Neuronal stem cell (in vitro differentiated cells): ENCODE measurements around the gene SLC26A3.

Experiments used
- DNase-seq: peaks from one replicate; pipeline ENCODE4 v3.0.0-alpha.2; 2013; ENCODE audit warnings: low spot score
- H2AFZ ChIP-seq: one replicate; pipeline ENCODE4 v1.6.1; 2013; ENCODE audit warnings: mild to moderate bottlenecking, low read length, inconsistent platforms
- H2AK5ac ChIP-seq: 2 replicates; pipeline ENCODE4 v1.6.1; 2013; ENCODE audit warnings: low read depth, mild to moderate bottlenecking, inconsistent platforms, low read length, moderate library complexity, mixed read lengths
- H2BK120ac ChIP-seq: 2 replicates; pipeline ENCODE4 v1.6.1; 2013; ENCODE audit warnings: low read depth, mild to moderate bottlenecking, inconsistent platforms, low read length, moderate library complexity, mixed read lengths
- H2BK12ac ChIP-seq: one replicate; pipeline ENCODE4 v1.6.1; 2013; ENCODE audit warnings: low read length, inconsistent platforms
- H2BK15ac ChIP-seq: 2 replicates; pipeline ENCODE4 v1.6.1; 2013; ENCODE audit warnings: mild to moderate bottlenecking, low read length, inconsistent platforms, mixed read lengths
- H2BK5ac ChIP-seq: one replicate; pipeline ENCODE4 v1.6.1; 2013; ENCODE audit warnings: inconsistent platforms, mild to moderate bottlenecking, low read length, moderate library complexity
- H3K14ac ChIP-seq: one replicate; pipeline ENCODE4 v1.6.1; 2013; ENCODE audit warnings: low read length, inconsistent platforms
- H3K18ac ChIP-seq: 2 replicates; pipeline ENCODE4 v1.6.1; 2013; ENCODE audit warnings: low read length, inconsistent platforms
- H3K23ac ChIP-seq: 2 replicates; pipeline ENCODE4 v1.6.1; 2013; ENCODE audit warnings: low read depth, mild to moderate bottlenecking, mixed read lengths, low read length, inconsistent platforms; ENCODE audit not compliant: poor library complexity
- H3K27ac ChIP-seq: replicated peaks from 3 replicates; pipeline ENCODE4 v1.5.1; 2013; ENCODE audit warnings: low read length, inconsistent platforms
- H3K27me3 ChIP-seq, 3 experiments: 2 replicates each; pipeline ENCODE4 v1.6.1; 2013; ENCODE audit warnings: low read length in 3 of 3, mild to moderate bottlenecking in 2 of 3, inconsistent platforms in 1 of 3, low read depth in 1 of 3, mixed read lengths in 1 of 3, moderate library complexity in 1 of 3; ENCODE audit not compliant: control insufficient read depth in 3 of 3, insufficient read depth in 3 of 3
- H3K36me3 ChIP-seq, 2 donors: replicated peaks in 1 of 2; 2 replicates each; pipeline ENCODE4 v1.6.1; 2013; ENCODE audit warnings: low read length in 2 of 2; ENCODE audit not compliant: control insufficient read depth in 2 of 2, insufficient read depth in 2 of 2
- H3K4ac ChIP-seq: 2 replicates; pipeline ENCODE4 v1.6.1; 2013; ENCODE audit warnings: inconsistent platforms, mild to moderate bottlenecking, low read length, moderate library complexity
- H3K4me1 ChIP-seq, 2 donors: 1 replicate in 1 of 2; 2 replicates in 1 of 2; pipeline ENCODE4 v1.6.1; 2013; ENCODE audit warnings: low read length in 2 of 2, low read depth in 1 of 2; ENCODE audit not compliant: control insufficient read depth in 2 of 2, insufficient read depth in 1 of 2
- H3K4me2 ChIP-seq: one replicate; pipeline ENCODE4 v1.6.1; 2013; ENCODE audit warnings: mild to moderate bottlenecking, low read length, inconsistent platforms; ENCODE audit not compliant: insufficient read depth, poor library complexity, severe bottlenecking
- H3K4me3 ChIP-seq, 2 donors: 2 replicates each; pipeline ENCODE4 v1.5.1; 2013; ENCODE audit warnings: low read length in 2 of 2, mild to moderate bottlenecking in 2 of 2, inconsistent platforms in 1 of 2, moderate library complexity in 1 of 2
- H3K79me1 ChIP-seq: one replicate; pipeline ENCODE4 v1.6.1; 2013; ENCODE audit warnings: low read depth, mild to moderate bottlenecking, inconsistent platforms, low read length, moderate library complexity
- H3K9ac ChIP-seq: one replicate; pipeline ENCODE4 v1.6.1; 2013; ENCODE audit warnings: mild to moderate bottlenecking, low read depth, low read length, inconsistent platforms; ENCODE audit not compliant: poor library complexity
- H3K9me3 ChIP-seq, 2 donors: replicated peaks in 1 of 2; 2 replicates each; pipeline versions ENCODE3 to v1.6.1; 2013; ENCODE audit warnings: low read length in 2 of 2, mild to moderate bottlenecking in 2 of 2, inconsistent platforms in 1 of 2, low read depth in 1 of 2, mixed read lengths in 1 of 2, moderate library complexity in 1 of 2; ENCODE audit not compliant: control insufficient read depth in 2 of 2, insufficient read depth in 1 of 2
- H4K8ac ChIP-seq: one replicate; pipeline ENCODE4 v1.6.1; 2013; ENCODE audit warnings: low read depth, mild to moderate bottlenecking, inconsistent platforms, low read length, moderate library complexity
- H4K91ac ChIP-seq: one replicate; pipeline ENCODE4 v1.6.1; 2013; ENCODE audit warnings: low read length, low read depth, mild to moderate bottlenecking, inconsistent platforms; ENCODE audit not compliant: poor library complexity
- WGBS, 2 donors: extraction: QIAGEN DNeasy Blood & Tissue Kit; methylation state at CpG; one replicate each; pipeline ENCODE4 v1.1.7; 2013; ENCODE audit warnings: missing lambda C conversion rate in 2 of 2, mixed read lengths in 1 of 2; ENCODE audit not compliant: insufficient read length in 2 of 2, insufficient replicate concordance in 1 of 2; ENCODE audit errors: extremely low coverage in 2 of 2; 5-methylcytosine and 5-hydroxymethylcytosine counted together

The SLC26A3 gene

DNA sequence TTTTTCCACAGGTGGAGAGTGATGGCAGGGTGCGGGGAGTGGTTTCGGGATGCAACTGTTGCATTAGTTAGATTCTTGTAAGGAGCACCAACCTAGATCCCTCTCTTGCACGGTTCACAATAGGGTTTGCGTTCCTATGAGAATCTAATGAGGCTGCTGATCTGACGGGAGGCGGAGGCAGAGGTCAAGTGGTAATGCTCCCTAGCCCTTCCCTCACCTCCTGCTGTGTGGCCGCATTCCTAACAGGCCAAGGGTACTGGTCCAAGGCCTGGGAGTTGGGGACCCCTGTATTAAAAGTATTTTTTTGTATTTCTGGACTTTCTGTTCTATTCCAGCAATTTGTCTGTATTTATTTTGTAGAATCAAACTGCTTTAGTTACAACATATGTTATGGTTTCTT is 51.9 kb downstream of the SLC26A3 start:
- no CpG with 5 or more reads among the region's 7 CpGs for WGBS, 2 donors
- peaks cover 13 to 81% of the 10 kb centered on the region in 2 donors for H3K36me3 ChIP-seq

DNA sequence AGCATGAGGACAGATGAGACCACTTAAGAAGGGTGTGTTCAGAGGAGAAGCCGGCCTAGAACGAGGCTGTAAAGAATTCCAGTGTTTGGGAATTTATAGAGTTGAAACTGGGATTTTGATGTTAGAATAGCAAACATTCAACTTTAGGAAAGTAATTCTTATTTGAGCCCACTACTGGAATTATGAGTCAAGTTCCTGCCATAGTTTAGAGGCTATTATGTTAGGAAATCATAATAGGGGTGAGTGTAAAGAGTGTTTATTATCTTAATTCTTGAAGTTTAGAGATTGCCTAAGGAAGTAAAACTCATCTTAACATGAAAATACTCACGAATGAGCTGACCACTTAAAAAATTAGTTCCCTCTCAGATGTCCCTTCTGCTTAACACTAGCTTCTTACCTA is 57.0 kb downstream of the SLC26A3 start:
- H3K36me3 ChIP-seq = peaks cover 5 to 32% of the 10 kb centered on the region in 2 donors
- H2BK5ac ChIP-seq = no peak overlapping the region
- H3K14ac ChIP-seq = no peak overlapping the region
- no peak overlapping the region for H3K27ac ChIP-seq
- no peak for DNase-seq
- no peak overlapping the region for H3K9ac ChIP-seq
- H3K27me3 ChIP-seq = no peaks in the 10 kb centered on the region
- H4K91ac ChIP-seq = no peak overlapping the region
- H3K18ac ChIP-seq = no peak overlapping the region
- no peak overlapping the region for H3K4me2 ChIP-seq
- no peaks in the 10 kb centered on the region for H3K9me3 ChIP-seq
- H2AFZ ChIP-seq = no peak overlapping the region
- no peak overlapping the region for H3K23ac ChIP-seq
- H3K4ac ChIP-seq = no peak overlapping the region
- H4K8ac ChIP-seq = no peak overlapping the region
- no peak overlapping the region for H2BK120ac ChIP-seq
- H3K79me1 ChIP-seq = no peaks in the 10 kb centered on the region
- no CpG with 5 or more reads among the region's 3 CpGs for WGBS, 2 donors
- H2AK5ac ChIP-seq = no peak overlapping the region
- no peak overlapping the region for H3K4me3 ChIP-seq
- H3K4me1 ChIP-seq = peaks cover 5 to 10% of the 10 kb centered on the region in 2 donors
- no peak overlapping the region for H2BK15ac ChIP-seq
- no peak overlapping the region for H2BK12ac ChIP-seq

More for the DNA sequence above, 51.9 kb downstream of the SLC26A3 start:
- Histone ChIP-seq H3K27me3 (no peaks in the 10 kb centered on the region), H3K4me1 (no peaks in the 10 kb centered on the region), H4K91ac (no peak overlapping the region), H3K9me3 (no peaks in the 10 kb centered on the region), H3K27ac (no peak overlapping the region), H2AFZ (no peak overlapping the region), H3K4me3 (no peak overlapping the region), H3K9ac (no peak overlapping the region), H2AK5ac (no peak overlapping the region), H2BK5ac (no peak overlapping the region), H2BK120ac (no peak overlapping the region), H2BK15ac (no peak overlapping the region), H3K14ac (no peak overlapping the region), H4K8ac (no peak overlapping the region), H3K79me1 (no peaks in the 10 kb centered on the region), H2BK12ac (no peak overlapping the region), H3K4me2 (no peak overlapping the region), H3K23ac (no peak overlapping the region), H3K18ac (no peak overlapping the region), H3K4ac (no peak overlapping the region)
- DNase-seq = no peak

DNA sequence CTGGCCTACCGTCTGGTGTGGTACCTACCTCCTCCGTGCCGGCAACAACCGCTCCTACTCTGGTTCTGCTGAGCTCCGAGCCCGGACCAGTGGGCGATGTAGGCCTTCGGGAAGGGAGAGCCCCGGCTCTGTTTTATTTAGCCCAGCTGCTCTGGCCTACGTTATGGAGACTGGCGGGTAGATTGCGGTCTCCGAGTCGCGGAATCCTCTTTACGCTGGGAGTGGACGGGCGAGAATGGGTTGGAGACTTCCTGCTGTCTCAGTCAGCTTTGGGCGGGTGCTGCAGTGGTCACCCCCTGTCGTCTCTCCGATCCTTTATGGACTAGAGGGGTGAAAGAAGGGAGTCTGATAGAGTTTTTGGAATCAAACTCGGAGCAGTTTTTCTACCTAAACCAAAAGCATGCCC is 58.7 kb downstream of the SLC26A3 start:
- Histone ChIP-seq H3K4me2 (peak overlapping the region; percentile 52), H3K36me3 (peaks cover 2 to 17% of the 10 kb centered on the region in 2 donors), H3K79me1 (no peaks in the 10 kb centered on the region), H4K91ac (no peak overlapping the region), H2BK15ac (no peak overlapping the region), H3K14ac (peak overlapping the region; percentile 33), H2BK120ac (no peak overlapping the region), H3K27me3 (peaks cover 0 to 12% (median 0%) of the 10 kb centered on the region in 3 experiments), H3K4ac (no peak overlapping the region), H3K4me1 (peaks cover 7 to 10% of the 10 kb centered on the region in 2 donors), H2AK5ac (no peak overlapping the region), H2BK12ac (no peak overlapping the region), H2AFZ (peak overlapping the region; percentile 96), H4K8ac (no peak overlapping the region), H3K9ac (peak overlapping the region; percentile 98), H3K23ac (no peak overlapping the region), H3K9me3 (no peaks in the 10 kb centered on the region), H2BK5ac (no peak overlapping the region), H3K4me3 (peak overlapping the region; percentile 90 to 91), H3K27ac (peak overlapping the region; percentile 64), H3K18ac (peak overlapping the region; percentile 38)
- no CpG with 5 or more reads among the region's 22 CpGs for WGBS, 2 donors
- no peak for DNase-seq

DNA sequence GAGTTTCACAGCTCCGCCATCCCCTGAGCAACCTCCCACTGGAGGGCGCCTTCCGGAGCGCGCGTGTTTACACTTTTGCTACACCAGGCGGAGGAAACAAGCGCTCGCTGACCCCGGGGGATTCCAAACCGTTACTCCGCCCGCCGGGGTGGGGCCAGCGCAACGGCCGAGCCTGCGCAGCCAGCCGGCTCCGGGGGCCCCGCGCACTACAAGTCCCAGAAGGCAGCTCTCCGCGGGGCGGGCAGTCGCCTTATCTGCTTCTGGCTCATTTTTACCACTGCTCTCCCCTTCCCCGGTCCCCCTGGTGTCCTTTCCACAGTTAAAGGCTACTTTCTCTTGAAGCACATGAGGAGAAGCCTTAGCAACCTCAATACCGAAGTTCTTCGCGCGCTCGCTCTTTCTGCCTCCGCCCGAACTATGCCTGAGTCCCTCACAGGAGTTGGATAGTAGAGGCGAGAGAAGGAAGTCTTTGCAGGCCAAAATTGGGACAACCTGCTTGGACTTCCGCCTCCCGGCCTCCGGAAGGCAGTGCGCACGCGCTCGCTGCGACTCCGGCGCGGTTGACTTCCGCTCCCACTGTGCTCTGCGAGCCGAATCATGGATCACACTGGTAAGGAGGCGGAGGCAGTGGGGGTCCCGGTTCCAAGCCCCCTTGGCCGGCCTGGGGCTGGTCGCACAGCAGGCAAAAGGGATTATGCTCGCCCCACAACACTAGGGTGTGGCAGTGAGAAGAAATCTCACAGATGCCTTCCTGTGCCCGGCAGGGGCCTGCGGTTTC is 59.3 kb downstream of the SLC26A3 start, which contains the start of gene CBLL1:
Gene CBLL1 (plus strand): TSS at position 576 of the 778 bp plus-strand sequence. CDS start 22 bp downstream, at position 598.
- Histone ChIP-seq H3K27ac (peak within 1 kb of the TSS; percentile 95), H3K9me3 (no peaks in the 10 kb centered on the region), H3K79me1 (no peaks in the 10 kb centered on the region), H2AFZ (peak within 1 kb of the TSS; percentile 96), H4K91ac (no peak within 1 kb of the TSS), H2BK15ac (no peak within 1 kb of the TSS), H2BK120ac (no peak within 1 kb of the TSS), H3K36me3 (peaks cover under 1 to 11% of the 10 kb centered on the region in 2 donors), H3K9ac (peak within 1 kb of the TSS; percentile 98), H3K23ac (peak within 1 kb of the TSS; percentile 80), H3K14ac (peak within 1 kb of the TSS; percentile 33), H3K18ac (peak within 1 kb of the TSS; percentile 96), H3K4me1 (peaks cover 7 to 10% of the 10 kb centered on the region in 2 donors), H4K8ac (no peak within 1 kb of the TSS), H3K4me2 (peak within 1 kb of the TSS; percentile 60), H2BK12ac (no peak within 1 kb of the TSS), H3K4me3 (peak within 1 kb of the TSS; percentile 90 to 91), H3K4ac (no peak within 1 kb of the TSS), H3K27me3 (peaks cover 0 to 12% (median 0%) of the 10 kb centered on the region in 3 experiments), H2AK5ac (no peak within 1 kb of the TSS), H2BK5ac (peak within 1 kb of the TSS; percentile 76)
- WGBS, 2 donors = no CpG with 5 or more reads among the region's 56 CpGs
- peak; percentile 91 for DNase-seq
